PC-3 (cell line): ENCODE results near the gene FAM216A. TPM values are rescaled to one million over a fixed set of nuclear protein-coding genes. Genes with fewer than 3 reads are reported as not detected.

ENCODE experiments used
- ATAC-seq: fragments of 200-7000 bp; cut with Tn5 transposase; 2 replicates; pipeline ENCODE4 v1.9.1; 2020; ENCODE audit warnings: mild to moderate bottlenecking, moderate library complexity
- BruUV-seq: library from RNA; stranded (reverse); fragments of 400-500 nt; replicated peaks from 2 replicates; lab custom pipeline; 2021; lab: Mats Ljungman, UMichigan
- CTCF ChIA-PET: fragments of 300-600 bp; sonication (Branson Sonifier 250); formaldehyde crosslinking; loops from one replicate; lab custom pipeline; 2022; ENCODE audit warnings: antibody characterized with exemption; lab: Charles Lee
- POLR2A ChIA-PET: fragments of 300-600 bp; sonication (Branson Sonifier 250); formaldehyde crosslinking; loops from one replicate; lab custom pipeline; 2022; ENCODE audit warnings: antibody characterized with exemption; ENCODE audit not compliant: unreplicated experiment; lab: Charles Lee
- DNase-seq: peaks from one replicate; pipeline ENCODE4 v3.0.0-alpha.2; 2015
- H2AFZ ChIP-seq: fragments of 300-600 bp; sonication (generic); 2 replicates; pipeline ENCODE4 v1.6.0; 2016; ENCODE audit warnings: antibody characterized with exemption, low read length
- H3F3A ChIP-seq: fragments of 300-600 bp; sonication (generic); one replicate; pipeline ENCODE4 v1.6.0; 2017; ENCODE audit warnings: antibody characterized with exemption, low read length, control low read depth, mild to moderate bottlenecking; ENCODE audit not compliant: unreplicated experiment
- H3K27ac ChIP-seq: fragments of 300-600 bp; sonication (generic); 2 replicates; pipeline ENCODE4 v1.5.1; 2016; ENCODE audit warnings: mild to moderate bottlenecking, low read length
- H3K27me3 ChIP-seq: fragments of 300-600 bp; sonication (generic); 2 replicates; pipeline ENCODE4 v1.6.1; 2016; ENCODE audit warnings: low read length, mixed read lengths
- H3K36me3 ChIP-seq: fragments of 300-600 bp; sonication (generic); 2 replicates; pipeline ENCODE4 v1.6.1; 2016; ENCODE audit warnings: low read depth, mixed run types, low read length, mixed read lengths
- H3K4me1 ChIP-seq: fragments of 300-600 bp; sonication (generic); 2 replicates; pipeline ENCODE4 v1.5.1; 2016; ENCODE audit warnings: low read length; ENCODE audit not compliant: insufficient read depth
- H3K4me2 ChIP-seq: fragments of 300-600 bp; sonication (generic); 2 replicates; pipeline ENCODE4 v1.6.0; 2016; ENCODE audit warnings: low read length
- H3K4me3 ChIP-seq: fragments of 300-600 bp; sonication (generic); 2 replicates; pipeline ENCODE4 v1.5.1; 2016; ENCODE audit warnings: mild to moderate bottlenecking, low read length, mixed read lengths
- H3K79me2 ChIP-seq: fragments of 300-600 bp; sonication (generic); 2 replicates; pipeline ENCODE4 v1.6.1; 2017; ENCODE audit warnings: low read length, mixed read lengths
- H3K9ac ChIP-seq: fragments of 300-600 bp; sonication (generic); 2 replicates; pipeline ENCODE4 v1.6.0; 2016; ENCODE audit warnings: mild to moderate bottlenecking, low read length
- H3K9me2 ChIP-seq: fragments of 300-600 bp; sonication (generic); replicated peaks from 2 replicates; pipeline ENCODE4 v1.6.1; 2016; ENCODE audit warnings: mixed run types, low read length, mixed read lengths
- H3K9me3 ChIP-seq: fragments of 300-600 bp; sonication (generic); 2 replicates; pipeline ENCODE4 v1.6.1; 2016; ENCODE audit warnings: low read length, mixed read lengths
- H4K20me1 ChIP-seq: fragments of 300-600 bp; sonication (generic); 2 replicates; pipeline ENCODE4 v1.6.1; 2016; ENCODE audit warnings: low read length, mixed read lengths
- EZH2 ChIP-seq: fragments of 300-600 bp; sonication (generic); IDR thresholded peaks from one replicate; pipeline ENCODE4 v1.6.1; 2017; ENCODE audit warnings: antibody characterized with exemption, mild to moderate bottlenecking, low read length; ENCODE audit not compliant: unreplicated experiment
- EZH2phosphoT487 ChIP-seq: fragments of 300-600 bp; sonication (generic); IDR thresholded peaks from 2 replicates; pipeline ENCODE4 v1.6.1; 2018; ENCODE audit warnings: mild to moderate bottlenecking, antibody characterized with exemption, low read length, borderline replicate concordance
- intact Hi-C: fragments of 100-400 bp; cut with micrococcal nuclease; formaldehyde crosslinking; loops from 2 replicates; pipeline ENCODE4 v1.9.0; 2023
- total RNA-seq: library from RNA; depleted of rRNA; stranded (reverse); fragments of >200 nt; gene quantifications from 2 replicates; pipeline ENCODE4 v1.2.3, GENCODE V29; 2014
- TF ChIP-seq, protein P1 (sequence below): fragments of 300-600 bp; sonication (generic); conservative IDR thresholded peaks from 2 replicates; pipeline ENCODE4 v1.5.1; 2017; ENCODE audit warnings: antibody characterized with exemption, low read depth, mild to moderate bottlenecking, low read length

The FAM216A gene
- total RNA-seq, 1 experiment from 2014 or later = 27.8 TPM

DNA sequence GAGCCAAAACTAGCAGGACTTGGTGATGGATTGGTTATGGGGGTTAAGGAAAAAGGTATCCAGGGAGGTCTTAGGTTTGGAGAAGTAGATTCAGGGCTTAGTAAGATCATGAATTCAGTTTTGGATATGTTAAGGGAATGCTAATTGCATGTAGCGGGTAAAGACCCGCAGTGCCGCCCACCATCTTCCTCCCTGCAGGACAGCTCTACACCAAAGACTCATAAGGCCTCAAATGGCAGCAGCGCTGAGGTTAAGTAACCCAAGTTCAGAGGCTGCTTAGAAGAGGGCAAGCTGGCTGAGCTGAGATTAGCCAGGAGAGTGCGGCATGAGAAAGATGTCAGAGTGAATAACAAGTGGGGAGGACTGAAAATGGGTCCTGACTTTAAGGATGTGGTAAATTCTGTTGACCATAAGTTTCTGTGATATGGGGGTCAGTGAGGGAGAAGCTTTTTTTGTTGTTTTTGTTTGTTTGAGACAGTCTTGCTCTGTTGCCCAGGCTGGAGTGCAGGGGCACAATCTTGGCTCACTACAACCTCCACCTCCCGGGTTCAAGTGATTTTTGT, 59.7 kb downstream of the FAM216A start:
- ATAC-seq = no peak
- DNase-seq = no peak
- intact Hi-C loops = no loop called here
- Histone ChIP-seq H4K20me1 (peaks cover 12% of the 10 kb centered on the region; the same call in 1 of the 2 replicates), H2AFZ (no peak overlapping the region), H3K9me2 (no peaks in the 10 kb centered on the region), H3K9me3 (no peaks in the 10 kb centered on the region), H3K4me1 (peaks cover 20% of the 10 kb centered on the region), H3K79me2 (peaks cover 9% of the 10 kb centered on the region; the same call in 1 of the 2 replicates), H3K9ac (no peak overlapping the region), H3K4me3 (no peak overlapping the region), H3K27me3 (no peaks in the 10 kb centered on the region), H3K27ac (no peak overlapping the region), H3K4me2 (no peak overlapping the region), H3K36me3 (peaks cover 12% of the 10 kb centered on the region), H3F3A (no peaks in the 10 kb centered on the region)
- TF ChIP-seq, protein P1, sequence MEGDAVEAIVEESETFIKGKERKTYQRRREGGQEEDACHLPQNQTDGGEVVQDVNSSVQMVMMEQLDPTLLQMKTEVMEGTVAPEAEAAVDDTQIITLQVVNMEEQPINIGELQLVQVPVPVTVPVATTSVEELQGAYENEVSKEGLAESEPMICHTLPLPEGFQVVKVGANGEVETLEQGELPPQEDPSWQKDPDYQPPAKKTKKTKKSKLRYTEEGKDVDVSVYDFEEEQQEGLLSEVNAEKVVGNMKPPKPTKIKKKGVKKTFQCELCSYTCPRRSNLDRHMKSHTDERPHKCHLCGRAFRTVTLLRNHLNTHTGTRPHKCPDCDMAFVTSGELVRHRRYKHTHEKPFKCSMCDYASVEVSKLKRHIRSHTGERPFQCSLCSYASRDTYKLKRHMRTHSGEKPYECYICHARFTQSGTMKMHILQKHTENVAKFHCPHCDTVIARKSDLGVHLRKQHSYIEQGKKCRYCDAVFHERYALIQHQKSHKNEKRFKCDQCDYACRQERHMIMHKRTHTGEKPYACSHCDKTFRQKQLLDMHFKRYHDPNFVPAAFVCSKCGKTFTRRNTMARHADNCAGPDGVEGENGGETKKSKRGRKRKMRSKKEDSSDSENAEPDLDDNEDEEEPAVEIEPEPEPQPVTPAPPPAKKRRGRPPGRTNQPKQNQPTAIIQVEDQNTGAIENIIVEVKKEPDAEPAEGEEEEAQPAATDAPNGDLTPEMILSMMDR = no peak
- TF ChIP-seq EZH2 (no peak), EZH2phosphoT487 (no peak)
- BruUV-seq = no TSS peak
- POLR2A ChIA-PET = no interaction called here
- CTCF ChIA-PET = no interaction called here

DNA sequence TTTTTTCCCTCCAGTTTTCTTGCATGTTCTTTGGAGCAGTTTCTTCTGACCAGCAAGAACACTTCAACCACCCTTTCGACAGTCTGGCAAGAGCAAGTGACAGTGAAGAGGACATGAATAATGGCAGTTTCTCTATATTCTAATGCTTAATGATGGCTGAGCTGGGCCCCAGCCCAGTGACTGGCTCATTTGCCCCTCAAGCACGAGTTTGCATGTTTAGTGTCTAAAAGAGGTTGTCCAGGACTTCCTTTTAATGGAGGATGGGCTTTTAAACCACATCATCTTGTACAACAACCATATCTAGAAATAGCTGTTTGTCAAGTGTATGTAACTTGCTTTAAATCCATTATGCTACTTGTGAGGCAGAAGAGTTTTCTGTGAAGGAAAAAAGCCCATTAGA, 61.9 kb downstream of the FAM216A start:
- peaks cover 31% of the 10 kb centered on the region for H3K4me1 ChIP-seq

More for the DNA sequence above, 61.9 kb downstream of the FAM216A start:
- ATAC-seq = no peak
- intact Hi-C loops = no loop called here
- H3K27me3 ChIP-seq = no peaks in the 10 kb centered on the region
- no peaks in the 10 kb centered on the region for H3K9me2 ChIP-seq
- peaks cover 16% of the 10 kb centered on the region for H3K36me3 ChIP-seq
- DNase-seq = no peak
- H3K27ac ChIP-seq = no peak overlapping the region
- H3K79me2 ChIP-seq = peaks cover 27% of the 10 kb centered on the region
- no peak overlapping the region for H3K4me2 ChIP-seq
- H3K4me3 ChIP-seq = no peak overlapping the region
- peaks cover 13% of the 10 kb centered on the region; the same call in 1 of the 2 replicates for H4K20me1 ChIP-seq
- no peaks in the 10 kb centered on the region for H3F3A ChIP-seq
- no peaks in the 10 kb centered on the region for H3K9me3 ChIP-seq
- CTCF ChIA-PET = no interaction called here
- POLR2A ChIA-PET = no interaction called here
- no peak overlapping the region for H3K9ac ChIP-seq
- no peak overlapping the region for H2AFZ ChIP-seq
- TF ChIP-seq EZH2phosphoT487 = no peak
- no peak for TF ChIP-seq EZH2
- TF ChIP-seq, protein P1 = no peak
- BruUV-seq = no TSS peak
